Tibial nerve (tissue), 4 donors: ENCODE data around the gene CCL20. TPM values are rescaled to one million over a fixed set of nuclear protein-coding genes. Genes with fewer than 3 reads are reported as not detected.
"Not testable (repeated sequence)": the region's sequence is repeated elsewhere in the genome, so short reads cannot be mapped to it uniquely, and the experiment has no call there.

Experiments
- DNase-seq, 2 donors: peaks; one replicate each; pipeline ENCODE4 v3.0.0-alpha.2; 2019; ENCODE audit warnings: low spot score in 2 of 2
- H3K27ac ChIP-seq, 4 donors: fragments of 200-600 bp; sonication (generic) in 3 of 4; one replicate each; pipeline ENCODE4 v1.5.1; 2017 to 2019; ENCODE audit warnings: mild to moderate bottlenecking in 1 of 4
- H3K27me3 ChIP-seq, 2 donors: fragments of 200-600 bp; sonication (generic) in 1 of 2; one replicate each; pipeline versions ENCODE4 v1.5.1 to v1.6.0; 2017 to 2019
- H3K36me3 ChIP-seq, 3 donors: fragments of 200-600 bp; sonication (generic); one replicate each; pipeline ENCODE4 v1.5.1; 2018 to 2019
- H3K4me1 ChIP-seq, 4 donors: fragments of 200-600 bp; sonication (generic) in 3 of 4; one replicate each; pipeline ENCODE4 v1.5.1; 2017 to 2019
- H3K4me3 ChIP-seq, 4 donors: fragments of 200-600 bp; sonication (generic) in 3 of 4; one replicate each; pipeline ENCODE4 v1.5.1; 2017 to 2019; ENCODE audit warnings: mild to moderate bottlenecking in 1 of 4, moderate library complexity in 1 of 4
- H3K9me3 ChIP-seq, 4 donors: fragments of 200-600 bp; sonication (generic) in 3 of 4; one replicate each; pipeline ENCODE4 v1.5.1; 2017 to 2019
- EP300 ChIP-seq, 2 donors: sonication (generic); formaldehyde crosslinking; IDR thresholded peaks; one replicate each; pipeline ENCODE4 v1.6.1; 2017; ENCODE audit warnings: antibody characterized with exemption in 2 of 2, mild to moderate bottlenecking in 1 of 2
- POLR2A ChIP-seq, 2 donors: fragments of 450-650 bp; IDR thresholded peaks; one replicate each; pipeline ENCODE4 v1.6.1; 2017; ENCODE audit warnings: antibody characterized with exemption in 2 of 2, mild to moderate bottlenecking in 2 of 2, moderate library complexity in 2 of 2
- WGBS, 2 donors: methylation state at CpG; one replicate each; pipeline ENCODE4 v1.1.5; 2018; 5-methylcytosine and 5-hydroxymethylcytosine counted together
- total RNA-seq, 4 donors: library from RNA; depleted of rRNA; stranded (reverse); fragments of >200 nt; gene quantifications; one replicate each; pipeline ENCODE4 v1.1.0, GENCODE V29; 2016
- TF ChIP-seq, protein P1 (sequence below), 5 experiments: fragments of 200-600 bp in 3 of 5; fragments of 450-650 bp in 2 of 5; sonication (generic) in 3 of 5; IDR thresholded peaks; one replicate each; pipeline ENCODE4 v1.5.1; 2016 to 2019; ENCODE audit warnings: antibody characterized with exemption in 5 of 5, mild to moderate bottlenecking in 3 of 5, moderate library complexity in 2 of 5

Gene CCL20
- total RNA-seq, 4 donors from 2014 or later: not detected

DNA sequence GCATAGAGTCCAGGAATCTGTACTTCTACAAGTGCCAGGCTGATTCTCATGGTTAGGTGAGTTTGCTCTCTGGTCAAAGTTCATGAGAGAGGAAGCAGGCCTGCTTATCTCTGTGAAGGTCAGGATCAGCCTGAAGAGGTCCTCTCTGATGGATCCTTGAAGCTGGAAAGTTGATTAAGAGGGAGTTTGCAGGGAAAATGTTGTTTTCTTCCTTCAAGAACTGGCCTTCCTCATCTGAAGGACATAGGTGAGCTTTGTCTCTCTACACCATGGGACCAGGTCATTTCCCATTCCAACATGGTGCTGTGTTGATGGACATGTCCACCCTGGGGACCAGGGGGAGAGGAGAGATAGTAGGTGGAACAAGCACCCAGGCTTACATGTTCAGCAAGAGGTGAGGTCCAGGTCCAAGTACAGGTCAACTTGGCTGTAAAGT lies 14.9 kb downstream of the CCL20 start:
- Histone ChIP-seq H3K9me3 (no peaks in the 10 kb centered on the region), H3K27ac (no peak overlapping the region)

DNA sequence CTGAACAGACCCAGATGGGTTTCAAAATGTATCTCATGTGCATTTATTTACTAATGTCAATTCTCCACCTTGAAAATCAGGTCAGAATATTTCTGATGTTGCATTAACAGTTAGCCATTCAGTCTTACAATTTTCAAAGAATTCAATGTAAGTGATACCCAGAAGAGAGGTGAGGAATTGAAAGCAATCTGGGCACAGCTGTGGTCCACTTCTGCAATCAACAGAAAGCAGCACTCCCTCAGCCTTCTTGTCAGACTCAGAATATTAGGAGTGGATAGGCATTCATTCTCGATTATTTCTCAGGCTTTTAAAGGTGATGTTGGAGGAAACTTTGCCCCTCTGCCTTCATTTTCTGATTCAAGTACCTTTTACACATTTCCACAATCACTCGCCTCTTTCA lies 15.7 kb downstream of the CCL20 start:
- no peaks in the 10 kb centered on the region for H3K27me3 ChIP-seq
- no peaks in the 10 kb centered on the region for H3K36me3 ChIP-seq
- no peak for TF ChIP-seq POLR2A (IDR thresholded peaks at IDR 0.05)
- TF ChIP-seq, protein P1, sequence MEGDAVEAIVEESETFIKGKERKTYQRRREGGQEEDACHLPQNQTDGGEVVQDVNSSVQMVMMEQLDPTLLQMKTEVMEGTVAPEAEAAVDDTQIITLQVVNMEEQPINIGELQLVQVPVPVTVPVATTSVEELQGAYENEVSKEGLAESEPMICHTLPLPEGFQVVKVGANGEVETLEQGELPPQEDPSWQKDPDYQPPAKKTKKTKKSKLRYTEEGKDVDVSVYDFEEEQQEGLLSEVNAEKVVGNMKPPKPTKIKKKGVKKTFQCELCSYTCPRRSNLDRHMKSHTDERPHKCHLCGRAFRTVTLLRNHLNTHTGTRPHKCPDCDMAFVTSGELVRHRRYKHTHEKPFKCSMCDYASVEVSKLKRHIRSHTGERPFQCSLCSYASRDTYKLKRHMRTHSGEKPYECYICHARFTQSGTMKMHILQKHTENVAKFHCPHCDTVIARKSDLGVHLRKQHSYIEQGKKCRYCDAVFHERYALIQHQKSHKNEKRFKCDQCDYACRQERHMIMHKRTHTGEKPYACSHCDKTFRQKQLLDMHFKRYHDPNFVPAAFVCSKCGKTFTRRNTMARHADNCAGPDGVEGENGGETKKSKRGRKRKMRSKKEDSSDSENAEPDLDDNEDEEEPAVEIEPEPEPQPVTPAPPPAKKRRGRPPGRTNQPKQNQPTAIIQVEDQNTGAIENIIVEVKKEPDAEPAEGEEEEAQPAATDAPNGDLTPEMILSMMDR (IDR thresholded peaks at IDR 0.05): no peak
- TF ChIP-seq EP300 (IDR thresholded peaks at IDR 0.05): no peak
- H3K27ac ChIP-seq: no peak overlapping the region
- no peaks in the 10 kb centered on the region for H3K4me1 ChIP-seq
- H3K9me3 ChIP-seq: no peaks in the 10 kb centered on the region
- no peak for DNase-seq
- no peak overlapping the region for H3K4me3 ChIP-seq
- 79 to 90% methylated on average over 2 of the region's 2 CpGs for WGBS, 2 donors

More for the DNA sequence above, 14.9 kb downstream of the CCL20 start:
- DNase-seq: no peak
- Histone ChIP-seq H3K36me3 (no peaks in the 10 kb centered on the region), H3K27me3 (no peaks in the 10 kb centered on the region), H3K4me3 (no peak overlapping the region), H3K4me1 (no peaks in the 10 kb centered on the region)
- TF ChIP-seq POLR2A (IDR thresholded peaks at IDR 0.05) (no peak), EP300 (IDR thresholded peaks at IDR 0.05) (no peak)
- TF ChIP-seq, protein P1 (IDR thresholded peaks at IDR 0.05): no peak

DNA sequence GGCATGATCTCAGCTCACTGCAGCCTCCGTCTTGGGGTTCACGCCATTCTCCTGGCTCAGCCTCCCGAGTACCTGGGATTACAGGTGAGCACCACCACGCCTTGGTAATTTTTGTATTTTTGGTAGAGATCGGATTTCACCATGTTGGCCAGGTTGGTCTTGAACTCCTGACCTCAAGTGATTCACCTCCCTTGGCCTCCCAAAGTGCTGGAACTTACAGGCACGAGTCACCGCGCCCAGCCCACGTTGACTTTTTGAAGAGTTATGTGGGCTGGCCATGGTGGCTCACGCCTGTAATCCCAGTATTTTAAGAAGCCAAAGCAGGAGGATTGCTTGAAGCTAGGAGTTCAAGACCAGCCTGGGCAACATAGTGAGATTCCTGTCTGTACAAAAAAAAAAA lies 20.8 kb downstream of the CCL20 start:
- H3K9me3 ChIP-seq: peaks cover 0 to 10% (median 0%) of the 10 kb centered on the region in 4 donors
- H3K36me3 ChIP-seq: no peaks in the 10 kb centered on the region
- DNase-seq: no peak
- whole genome bisulfite sequencing, 2 donors: 91 to 95% methylated on average over 10 of the region's 10 CpGs
- H3K27me3 ChIP-seq: no peaks in the 10 kb centered on the region
- no peaks in the 10 kb centered on the region for H3K4me1 ChIP-seq
- H3K27ac ChIP-seq: no peak overlapping the region
- no peak for TF ChIP-seq EP300 (IDR thresholded peaks at IDR 0.05)
- TF ChIP-seq, protein P1 (IDR thresholded peaks at IDR 0.05): no peak
- H3K4me3 ChIP-seq: no peak overlapping the region

DNA sequence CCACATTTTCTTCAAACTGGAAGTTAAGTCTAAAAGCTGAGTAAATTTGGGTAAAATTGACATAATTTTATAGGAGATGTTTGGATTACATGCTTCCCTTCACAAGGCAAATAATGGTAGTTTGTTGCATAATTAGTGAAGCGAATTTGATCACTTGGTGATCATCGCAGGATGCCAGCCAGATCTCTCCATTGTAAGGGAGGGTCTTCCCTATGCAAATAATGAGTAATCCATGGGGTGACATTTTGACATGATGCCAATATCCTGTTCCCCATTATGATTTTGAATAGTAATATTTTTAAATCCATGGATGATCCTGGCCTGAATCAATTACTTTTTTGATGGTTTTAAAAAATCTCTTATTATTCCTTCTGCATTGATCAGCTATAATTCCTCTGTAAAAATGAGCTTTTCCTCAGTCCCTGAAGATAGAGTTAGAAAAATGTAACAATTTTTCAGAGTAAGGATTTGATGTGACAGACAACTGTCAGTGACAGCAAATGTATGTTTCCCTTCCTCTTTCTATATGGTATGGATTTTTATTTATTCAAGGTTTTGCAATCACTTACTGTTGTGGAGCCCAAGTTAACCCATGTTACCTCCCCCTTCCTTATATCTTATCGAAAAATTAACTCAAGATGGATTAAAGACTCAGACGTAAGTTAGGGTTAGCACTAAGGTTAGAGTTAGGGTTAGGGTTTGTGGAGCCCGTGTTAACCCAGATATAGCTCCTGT lies 21.4 kb downstream of the CCL20 start:
- Histone ChIP-seq H3K27ac (no peak overlapping the region), H3K4me1 (no peaks in the 10 kb centered on the region), H3K4me3 (no peak overlapping the region), H3K9me3 (peaks cover 0 to 10% (median 0%) of the 10 kb centered on the region in 4 donors), H3K36me3 (no peaks in the 10 kb centered on the region), H3K27me3 (no peaks in the 10 kb centered on the region)
- TF ChIP-seq POLR2A (IDR thresholded peaks at IDR 0.05) (no peak), EP300 (IDR thresholded peaks at IDR 0.05) (no peak)
- TF ChIP-seq, protein P1 (IDR thresholded peaks at IDR 0.05): no peak
- no peak for DNase-seq
- WGBS, 2 donors: 82 to 87% methylated on average over 5 of the region's 5 CpGs

DNA sequence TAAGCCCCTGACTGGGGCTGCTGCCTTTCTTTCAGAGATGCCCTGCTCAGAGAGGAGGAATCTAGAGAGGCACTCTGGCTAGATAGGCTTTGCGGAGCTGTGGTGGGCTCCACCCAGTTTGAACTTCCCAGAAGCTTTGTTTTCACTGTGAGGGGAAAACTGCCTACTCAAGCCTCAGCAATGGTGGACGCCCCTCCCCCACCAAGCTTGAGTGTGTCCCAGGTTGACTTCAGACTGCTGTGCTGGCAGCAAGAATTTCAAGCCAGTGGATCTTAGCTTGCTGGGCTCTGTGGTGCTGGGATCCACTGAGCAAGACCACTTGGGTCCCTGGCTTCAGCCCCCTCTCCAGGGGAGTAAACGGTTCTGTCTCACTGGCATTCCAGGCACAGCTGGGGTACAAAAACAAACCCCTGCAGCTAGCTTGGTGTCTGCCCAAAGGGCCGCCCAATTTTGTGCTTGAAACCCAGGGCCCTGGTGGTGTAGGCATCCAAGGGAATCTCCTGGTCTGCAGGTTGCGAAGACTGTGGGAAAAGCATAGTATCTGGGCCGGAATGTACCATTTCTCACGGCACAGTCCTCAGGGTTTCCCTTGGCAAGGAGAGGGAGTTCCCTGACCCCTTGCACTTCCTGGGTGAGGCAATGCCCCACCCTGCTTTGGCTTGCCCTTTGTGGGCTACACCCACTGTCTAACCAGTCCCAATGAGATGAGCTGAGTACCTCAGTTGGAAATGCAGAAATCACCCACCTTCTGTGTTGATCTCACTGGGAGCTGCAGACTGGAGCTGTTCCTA lies 25.9 kb downstream of the CCL20 start:
- WGBS, 2 donors: 64 to 71% methylated on average over 7 of the region's 7 CpGs
- not testable (repeated sequence) for DNase-seq, H3K36me3 ChIP-seq, H3K4me1 ChIP-seq, H3K27me3 ChIP-seq, H3K27ac ChIP-seq, H3K4me3 ChIP-seq
- peaks cover 0 to 10% (median 0%) of the 10 kb centered on the region in 4 donors for H3K9me3 ChIP-seq
- peak in 1 of 2 donors; percentile 19 for TF ChIP-seq EP300 (IDR thresholded peaks at IDR 0.05)
